KOPT-K1 (cell line): ENCODE measurements around the gene RASAL2.
"Not testable (repeated sequence)": the region's sequence is repeated elsewhere in the genome, so short reads cannot be mapped to it uniquely, and the experiment has no call there.

Source experiments
- H3K27ac ChIP-seq: fragments of 200-600 bp; sonication (generic); 2 replicates; pipeline ENCODE4 v1.5.1; 2016; ENCODE audit warnings: antibody characterized with exemption, mild to moderate bottlenecking, low read depth, low read length; ENCODE audit not compliant: poor library complexity, severe bottlenecking
- H3K36me3 ChIP-seq: fragments of 200-600 bp; sonication (generic); 2 replicates; pipeline ENCODE4 v1.5.1; 2017; ENCODE audit warnings: antibody characterized with exemption, mild to moderate bottlenecking, low read length, moderate library complexity; ENCODE audit not compliant: insufficient read depth
- H3K9me3 ChIP-seq: fragments of 200-600 bp; sonication (generic); 2 replicates; pipeline ENCODE4 v1.5.1; 2017; ENCODE audit warnings: antibody characterized with exemption, low read length, mild to moderate bottlenecking; ENCODE audit not compliant: insufficient read depth, poor library complexity, severe bottlenecking

Gene RASAL2

DNA sequence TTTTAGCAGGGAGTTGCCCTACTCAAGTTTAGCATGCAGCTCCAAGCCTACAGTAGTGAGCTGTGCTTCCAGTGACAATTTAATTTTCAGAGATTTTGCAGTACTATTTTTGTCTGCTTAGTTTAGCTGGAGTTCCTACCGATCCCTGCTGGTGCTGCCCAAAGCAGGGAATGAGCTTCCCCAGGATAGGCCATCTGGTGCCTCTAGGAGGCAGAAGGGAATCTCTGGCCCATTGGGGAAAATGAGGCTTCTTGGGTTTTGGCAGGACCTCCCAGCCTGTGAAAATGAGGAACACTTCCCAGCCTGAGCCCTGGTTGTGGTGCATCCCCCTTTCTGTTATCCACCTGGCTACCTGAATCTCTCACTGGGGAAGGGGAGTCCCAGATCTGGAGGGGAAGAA, 149.2 kb downstream of the RASAL2 start:
- no peaks in the 10 kb centered on the region for H3K36me3 ChIP-seq
- H3K27ac ChIP-seq, result no peak overlapping the region
- H3K9me3 ChIP-seq, result no peaks in the 10 kb centered on the region

DNA sequence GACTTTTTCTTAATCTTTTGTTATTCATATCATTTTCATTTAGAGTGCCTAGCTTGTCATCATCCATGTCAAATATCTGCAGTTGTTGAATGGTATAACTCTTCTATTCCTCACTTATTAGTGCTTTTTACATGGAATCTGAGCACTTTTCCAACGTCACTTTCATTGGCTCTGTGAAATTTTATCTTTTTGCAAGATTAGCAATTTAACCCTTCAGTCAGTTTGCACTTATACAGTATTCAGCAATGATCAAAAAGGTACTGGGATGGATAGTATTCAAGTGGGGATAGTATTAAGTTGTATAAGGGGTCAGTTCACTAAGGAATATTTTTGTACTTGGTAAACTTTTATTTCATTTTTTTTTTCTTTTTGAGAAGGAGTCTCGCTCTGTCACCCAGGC, 150.0 kb downstream of the RASAL2 start:
- no peaks in the 10 kb centered on the region for H3K36me3 ChIP-seq
- H3K9me3 ChIP-seq, result no peaks in the 10 kb centered on the region
- H3K27ac ChIP-seq, result no peak overlapping the region

DNA sequence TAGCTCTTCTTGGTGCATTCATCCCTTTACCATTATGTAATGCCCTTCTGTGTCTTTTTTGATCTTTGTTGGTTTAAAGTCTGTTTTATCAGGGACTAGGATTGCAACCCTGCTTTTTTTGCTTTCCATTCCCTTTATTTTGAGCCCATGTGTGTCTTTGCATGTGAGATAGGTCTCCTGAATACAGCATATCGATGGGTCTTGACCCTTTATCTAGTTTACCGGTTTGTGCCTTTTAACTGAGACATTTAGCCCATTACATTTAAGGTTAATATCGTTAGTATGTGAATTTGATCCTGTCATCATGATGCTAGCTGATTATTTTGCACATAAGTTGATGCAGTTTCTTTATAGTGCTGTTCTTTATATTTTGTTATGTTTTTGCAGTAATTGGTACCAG, 154.4 kb downstream of the RASAL2 start:
- H3K36me3 ChIP-seq, H3K9me3 ChIP-seq, H3K27ac ChIP-seq: not testable (repeated sequence)

DNA sequence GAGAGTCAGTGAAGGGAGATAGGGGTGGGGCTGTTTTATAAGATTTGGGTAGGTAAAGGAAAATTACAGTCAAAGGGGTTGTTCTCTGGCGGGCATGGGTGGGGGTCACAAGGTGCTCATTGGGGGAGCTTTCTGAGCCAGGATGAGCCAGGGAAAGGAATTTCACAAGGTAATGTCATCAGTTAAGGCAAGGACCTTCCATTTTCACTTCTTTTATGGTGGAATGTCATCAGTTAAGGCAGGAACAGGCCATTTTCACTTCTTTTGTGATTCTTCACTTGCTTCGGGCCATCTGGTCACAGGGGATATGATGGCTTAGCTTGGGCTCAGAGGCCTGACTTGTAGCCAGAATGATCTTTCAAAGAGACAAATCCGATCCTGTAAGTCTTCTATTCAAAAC, 159.7 kb downstream of the RASAL2 start:
- H3K27ac ChIP-seq, H3K9me3 ChIP-seq, H3K36me3 ChIP-seq: not testable (repeated sequence)

DNA sequence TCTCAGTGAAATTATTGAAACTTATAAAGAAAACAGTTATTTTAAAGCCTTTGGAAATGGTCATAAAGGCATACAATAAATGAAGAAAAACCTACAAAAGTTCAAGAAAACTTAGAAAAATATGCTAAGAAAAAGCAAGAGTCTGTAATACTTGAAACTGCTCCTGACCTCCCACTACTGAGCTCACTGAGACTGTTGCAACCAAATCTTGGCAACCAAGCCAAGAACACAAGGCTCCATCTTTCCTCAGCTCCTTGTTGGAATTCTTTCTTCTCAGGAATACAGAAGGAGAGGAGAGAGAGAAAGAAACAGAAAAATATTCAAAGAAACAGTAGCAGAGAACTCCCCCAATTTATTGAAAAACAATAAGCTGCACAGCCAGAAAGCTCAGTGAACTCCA, 160.5 kb downstream of the RASAL2 start:
- Histone ChIP-seq H3K9me3 (no peaks in the 10 kb centered on the region), H3K27ac (no peak overlapping the region), H3K36me3 (no peaks in the 10 kb centered on the region)

DNA sequence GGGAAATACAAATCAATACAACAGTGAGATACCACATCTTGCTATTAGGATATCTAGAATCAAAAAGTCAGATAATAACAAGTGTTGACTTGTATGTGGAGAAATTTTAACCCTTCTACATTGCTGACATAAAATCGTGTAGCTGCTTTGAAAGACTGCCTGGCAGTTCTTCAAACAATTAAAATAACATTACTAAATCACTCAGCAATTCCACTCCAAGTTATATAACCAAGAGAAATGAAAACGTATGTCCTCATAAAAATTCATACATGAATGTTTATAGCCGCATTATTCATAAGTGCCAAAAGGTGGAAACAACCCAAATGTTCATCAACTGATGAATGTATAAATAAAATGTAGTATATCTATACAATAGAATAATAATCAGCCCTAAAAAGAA, 164.6 kb downstream of the RASAL2 start:
- Histone ChIP-seq H3K36me3 (no peaks in the 10 kb centered on the region), H3K9me3 (no peaks in the 10 kb centered on the region), H3K27ac (no peak overlapping the region)

DNA sequence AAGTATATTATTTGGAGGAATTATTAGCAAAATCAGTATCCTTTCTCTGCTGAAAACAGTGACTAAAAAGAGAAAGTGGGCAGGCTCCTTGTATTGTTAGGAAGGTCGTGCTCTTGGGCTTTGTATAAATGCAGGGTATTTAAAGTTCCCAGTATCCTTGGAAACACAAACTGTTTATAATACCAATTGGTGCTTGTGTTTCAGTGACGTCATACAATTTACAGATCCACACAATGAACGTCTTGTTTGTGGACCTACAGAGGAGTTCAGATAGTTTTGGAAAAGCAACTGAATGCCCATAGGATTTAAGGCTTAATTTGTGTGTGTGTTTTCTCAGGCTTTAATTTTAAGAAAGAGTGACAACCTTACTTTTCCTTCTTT, 168.2 kb downstream of the RASAL2 start:
- Histone ChIP-seq H3K9me3 (no peaks in the 10 kb centered on the region), H3K27ac (no peak overlapping the region), H3K36me3 (no peaks in the 10 kb centered on the region)

DNA sequence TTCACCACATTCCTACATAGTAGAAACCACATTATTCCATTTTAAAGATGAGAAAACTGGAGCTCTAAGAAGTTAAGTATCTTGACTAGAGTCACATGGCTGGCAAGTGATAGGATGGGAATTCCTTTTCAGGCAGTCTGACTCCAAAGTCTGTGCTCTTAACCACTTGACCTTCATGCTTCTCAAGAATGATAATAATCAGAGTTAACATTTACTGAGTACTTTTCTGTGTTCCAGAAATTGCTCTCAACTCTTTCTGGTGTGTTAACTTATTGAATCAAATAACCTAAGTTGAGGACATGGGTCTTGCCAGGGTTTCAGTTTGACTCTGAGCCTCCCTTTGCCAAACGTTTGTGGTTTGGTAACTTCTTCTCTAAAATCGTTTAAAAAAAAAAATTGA, 169.4 kb downstream of the RASAL2 start:
- Histone ChIP-seq H3K9me3 (no peaks in the 10 kb centered on the region), H3K27ac (no peak overlapping the region), H3K36me3 (no peaks in the 10 kb centered on the region)

DNA sequence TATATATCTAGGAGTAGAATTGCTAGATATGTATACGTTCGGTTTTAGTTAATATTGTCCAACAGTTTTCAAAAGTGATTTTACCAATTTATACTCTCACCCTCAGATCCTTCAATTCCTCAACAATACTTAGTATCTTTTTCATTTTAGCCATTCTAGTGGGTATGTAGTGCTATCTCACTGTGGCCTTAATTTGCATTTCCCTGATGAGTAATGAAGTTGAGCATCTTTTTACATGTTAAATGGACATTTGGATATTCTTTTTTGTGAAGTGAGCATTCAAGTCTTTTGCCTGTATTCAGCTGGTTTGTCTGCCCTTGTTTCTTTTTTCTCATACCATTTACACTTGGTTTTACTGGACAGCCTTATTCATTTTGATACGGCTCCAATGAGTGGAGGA, 172.2 kb downstream of the RASAL2 start:
- H3K36me3 ChIP-seq, result no peaks in the 10 kb centered on the region
- H3K27ac ChIP-seq, result no peak overlapping the region
- no peaks in the 10 kb centered on the region for H3K9me3 ChIP-seq

DNA sequence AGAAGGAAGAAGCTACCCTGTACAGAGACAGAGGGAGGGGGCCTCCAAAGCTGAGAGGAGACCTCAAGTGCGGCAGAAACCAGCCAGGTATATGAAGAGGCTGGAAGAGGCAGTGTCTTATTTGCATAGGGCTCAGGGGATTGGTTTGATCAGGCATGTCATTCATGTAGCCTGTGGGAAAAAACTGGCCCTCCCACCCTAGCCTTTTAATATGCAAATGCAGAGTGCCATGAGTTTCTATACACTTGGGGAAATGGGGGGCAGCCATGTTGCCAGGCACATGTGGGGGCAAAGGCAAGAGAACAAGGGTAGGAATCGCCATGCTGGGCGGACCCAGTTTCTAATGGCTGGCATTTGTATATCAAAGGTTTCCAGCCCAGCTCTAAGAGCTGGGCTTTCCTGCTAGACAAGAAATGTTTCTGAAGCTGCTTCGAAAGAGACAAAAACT, 172.7 kb downstream of the RASAL2 start:
- Histone ChIP-seq H3K9me3 (no peaks in the 10 kb centered on the region), H3K27ac (no peak overlapping the region), H3K36me3 (no peaks in the 10 kb centered on the region)

DNA sequence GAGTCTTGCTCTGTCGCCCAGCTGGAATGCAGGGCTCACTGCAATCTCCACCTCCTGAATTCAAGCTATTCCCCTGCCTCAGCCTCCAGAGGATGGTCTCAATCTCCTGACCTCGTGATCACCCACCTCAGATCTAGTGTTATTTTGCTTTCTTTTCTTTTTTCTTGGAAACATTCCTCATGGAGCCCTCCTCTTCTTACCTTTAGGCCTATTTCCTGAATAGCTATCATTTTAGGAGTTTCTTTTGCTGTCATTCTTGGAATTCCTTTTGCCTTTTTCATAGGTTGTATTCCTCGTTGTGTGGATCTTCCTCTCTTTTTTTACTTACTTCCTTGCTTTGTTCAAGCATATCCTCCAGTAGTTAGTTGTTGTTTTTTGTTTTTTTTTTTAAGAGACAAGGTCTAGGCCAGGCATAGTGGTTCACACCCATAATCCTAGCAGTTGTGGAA, 173.8 kb downstream of the RASAL2 start:
- H3K27ac ChIP-seq, result no peak overlapping the region
- no peaks in the 10 kb centered on the region for H3K36me3 ChIP-seq
- H3K9me3 ChIP-seq, result no peaks in the 10 kb centered on the region

DNA sequence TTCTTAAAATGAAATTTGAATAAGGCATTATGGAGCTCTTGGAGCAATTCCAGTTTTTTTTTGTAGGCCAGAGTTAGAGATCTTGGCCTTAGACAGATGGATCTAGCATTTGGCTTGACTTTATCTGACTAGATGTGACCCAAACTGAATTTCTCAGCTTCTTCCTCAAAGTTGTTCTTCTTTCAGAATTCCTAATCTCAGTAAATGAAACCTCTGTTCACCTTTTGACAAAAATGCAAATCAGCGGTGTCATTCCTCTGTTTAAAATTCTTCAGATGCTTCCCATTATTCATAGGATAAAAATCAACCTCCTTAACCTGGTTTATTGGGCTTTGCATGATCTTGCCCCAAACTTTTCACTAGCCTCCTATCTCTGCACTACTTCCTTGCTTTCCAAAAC, 177.6 kb downstream of the RASAL2 start:
- H3K27ac ChIP-seq, result no peak overlapping the region
- H3K36me3 ChIP-seq, result no peaks in the 10 kb centered on the region
- H3K9me3 ChIP-seq, result no peaks in the 10 kb centered on the region

DNA sequence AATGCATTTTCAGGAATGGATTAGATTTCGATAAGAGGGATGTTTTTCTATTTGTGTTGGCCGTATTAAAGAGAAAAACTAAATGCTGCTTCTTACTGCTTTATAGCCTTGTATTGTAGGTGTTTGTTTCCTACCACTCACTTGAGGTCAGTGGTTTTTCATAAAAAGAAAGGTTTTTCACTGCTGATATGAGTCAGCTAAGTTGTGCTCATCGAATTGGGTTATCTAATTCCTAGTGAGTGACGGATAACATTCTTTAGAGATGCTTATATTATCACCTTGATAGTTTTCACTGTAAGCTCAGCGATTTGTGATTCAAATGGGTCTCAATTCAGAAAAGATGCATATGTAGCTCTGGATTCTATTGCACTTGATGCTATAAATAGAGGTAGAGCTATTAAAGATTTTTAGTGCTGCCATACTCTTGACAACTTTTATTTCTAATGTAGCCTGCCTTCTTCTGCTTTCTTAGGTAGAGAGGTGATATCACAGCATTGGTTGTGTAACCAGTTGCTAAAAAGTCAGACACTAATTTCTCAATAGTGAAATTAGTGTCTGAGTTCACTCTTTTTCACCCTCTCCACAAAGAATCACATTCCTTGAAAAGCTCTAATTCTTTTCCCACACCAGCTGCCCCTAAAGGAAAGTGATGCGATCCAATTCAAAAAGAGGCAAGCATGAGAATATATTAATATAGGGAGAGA, 180.0 kb downstream of the RASAL2 start:
- H3K9me3 ChIP-seq, result no peaks in the 10 kb centered on the region
- no peaks in the 10 kb centered on the region for H3K36me3 ChIP-seq
- no peak overlapping the region for H3K27ac ChIP-seq

DNA sequence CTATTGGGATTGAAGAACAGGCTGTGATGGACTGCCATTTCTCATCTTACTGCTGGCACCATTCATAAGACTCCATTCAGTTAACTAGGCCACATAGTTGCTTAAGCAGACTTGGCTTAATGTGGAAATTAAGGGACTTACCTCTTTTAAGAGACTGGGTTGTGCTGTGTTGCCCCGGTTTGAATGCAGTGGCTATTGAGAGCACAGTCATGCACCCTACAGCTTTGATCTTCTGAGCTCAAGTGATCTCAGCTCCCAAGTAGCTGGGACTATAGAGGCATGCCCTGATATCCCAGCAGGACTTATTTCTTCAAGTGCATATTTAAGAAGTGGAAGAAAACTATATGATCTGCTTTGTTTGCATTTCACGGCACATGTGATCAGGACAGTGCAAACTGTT, 181.1 kb downstream of the RASAL2 start:
- H3K36me3 ChIP-seq, result no peaks in the 10 kb centered on the region
- no peak overlapping the region for H3K27ac ChIP-seq
- H3K9me3 ChIP-seq, result no peaks in the 10 kb centered on the region

DNA sequence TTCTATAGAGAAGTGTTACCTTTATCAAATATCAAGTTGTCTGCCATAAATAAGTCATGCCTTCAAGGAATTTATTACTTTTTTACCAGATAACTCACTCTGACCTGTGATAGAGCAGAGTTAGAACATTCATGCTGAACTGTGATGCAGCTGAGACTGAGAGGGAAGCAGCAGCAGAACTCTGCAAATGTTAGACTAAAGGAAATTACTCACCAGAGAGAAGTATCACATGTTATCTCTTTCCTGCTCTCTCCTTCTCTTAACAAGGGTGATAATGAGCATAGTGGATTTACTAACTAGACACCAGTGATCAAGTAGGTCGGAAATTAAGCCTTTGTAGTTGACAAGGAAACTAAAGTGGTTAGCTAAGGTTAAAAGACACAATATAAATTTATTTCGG, 181.6 kb downstream of the RASAL2 start:
- Histone ChIP-seq H3K27ac (no peak overlapping the region), H3K9me3 (no peaks in the 10 kb centered on the region)

DNA sequence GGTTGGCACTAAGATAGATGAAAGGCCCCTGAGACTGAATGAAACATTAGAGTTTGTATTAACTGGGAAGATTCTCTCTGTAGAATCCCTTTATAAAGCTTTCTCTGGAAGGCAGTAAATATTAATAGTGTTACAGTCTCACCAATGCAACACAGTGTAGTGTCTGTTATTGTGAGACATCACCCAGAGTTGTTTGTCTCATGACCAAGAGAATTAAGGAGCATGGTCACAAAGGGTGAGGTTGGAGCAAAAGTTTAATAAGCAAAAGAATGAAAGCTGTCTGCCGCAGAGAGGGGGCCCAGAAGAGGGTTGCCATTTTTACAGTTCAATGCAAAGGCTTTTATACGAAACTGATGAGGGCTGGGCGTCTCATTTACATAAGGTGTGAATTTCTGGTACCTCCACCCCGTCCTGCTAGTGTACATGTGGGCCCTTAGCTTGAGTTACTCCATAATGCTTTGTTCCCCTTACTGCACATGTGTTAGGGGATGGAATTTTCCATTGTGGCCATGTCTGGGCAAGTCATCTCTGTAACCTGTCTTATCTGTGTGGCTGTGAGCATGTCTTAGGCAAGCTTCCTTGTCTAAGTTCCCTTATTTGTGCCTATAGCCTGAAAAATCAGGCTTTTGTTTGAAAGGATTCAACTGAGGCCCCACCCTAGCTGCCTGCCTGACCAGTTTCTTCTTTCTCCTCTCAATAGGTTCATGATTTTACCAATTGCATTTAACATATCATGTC, 184.1 kb downstream of the RASAL2 start:
- no peak overlapping the region for H3K27ac ChIP-seq
- no peaks in the 10 kb centered on the region for H3K9me3 ChIP-seq
- H3K36me3 ChIP-seq, result no peaks in the 10 kb centered on the region

More for the DNA sequence above, 181.6 kb downstream of the RASAL2 start:
- no peaks in the 10 kb centered on the region for H3K36me3 ChIP-seq
